HG03457 (cell line): ENCODE data around the gene CFAP100.

ENCODE experiments used
- ATAC-seq: cut with Tn5 transposase; IDR thresholded peaks from one replicate; pipeline ENCODE4 v1.9.1; 2021; ENCODE audit warnings: moderate number of reproducible peaks; ENCODE audit not compliant: unreplicated experiment

CFAP100 gene

GRCh38 chr3:126373682-126374601 lies 20.8 kb upstream of the CFAP100 start:
- ATAC-seq, result no peak

DNA sequence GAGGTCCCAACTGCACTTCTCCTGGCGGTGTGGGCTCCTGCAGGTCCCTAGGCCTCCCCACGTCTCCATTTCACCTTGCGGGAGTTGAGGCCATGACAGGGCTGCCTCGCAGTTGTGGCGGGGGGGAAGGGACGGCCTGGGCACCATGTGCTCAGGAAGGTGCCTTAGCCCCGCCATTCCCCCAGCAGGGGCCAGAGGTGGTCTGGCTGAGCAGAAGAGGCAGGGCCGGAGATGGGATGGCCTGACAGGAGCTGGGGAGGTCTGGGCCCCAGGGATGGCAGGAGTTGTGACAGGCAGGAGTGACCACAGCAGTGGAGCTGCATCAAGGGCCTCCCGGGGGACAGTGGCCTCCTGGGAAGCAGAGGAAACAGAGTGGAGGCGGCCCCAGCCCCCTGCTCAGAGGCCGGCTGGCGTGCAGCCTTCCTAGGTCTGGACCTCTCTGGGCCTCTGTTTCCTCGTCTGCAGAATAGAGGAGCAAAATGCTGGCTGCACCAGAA lies 18.8 kb upstream of the CFAP100 start:
- no peak for ATAC-seq

DNA sequence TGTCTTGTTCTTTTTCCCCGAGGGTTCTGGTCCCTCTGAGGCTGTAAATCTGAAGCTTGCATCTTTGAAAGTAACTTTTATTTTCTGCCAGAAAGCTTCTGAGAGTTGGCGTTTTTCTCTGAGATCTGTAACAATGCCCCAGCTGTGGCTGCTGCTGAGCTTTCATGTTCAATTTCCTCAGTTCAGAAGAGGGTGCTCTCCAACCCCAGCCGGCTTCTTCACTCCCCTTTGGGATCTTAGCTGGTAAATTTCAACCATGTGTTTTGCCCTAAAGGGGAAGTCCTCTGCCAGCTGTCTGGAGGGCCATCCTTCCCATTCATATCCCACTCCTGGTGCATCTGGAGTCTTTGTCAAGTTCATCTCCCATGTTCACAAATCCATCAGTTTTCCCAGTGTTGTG lies 18.3 kb upstream of the CFAP100 start:
- no peak for ATAC-seq

- ATAC-seq, result no peak
Measured at GRCh38 chr3:126377211-126377610, 17.5 kb upstream of the CFAP100 start.

GRCh38 chr3:126378341-126378751 lies 16.4 kb upstream of the CFAP100 start:
- ATAC-seq, result no peak

- ATAC-seq, result no peak
Measured at GRCh38 chr3:126380011-126380768, 14.5 kb upstream of the CFAP100 start.

DNA sequence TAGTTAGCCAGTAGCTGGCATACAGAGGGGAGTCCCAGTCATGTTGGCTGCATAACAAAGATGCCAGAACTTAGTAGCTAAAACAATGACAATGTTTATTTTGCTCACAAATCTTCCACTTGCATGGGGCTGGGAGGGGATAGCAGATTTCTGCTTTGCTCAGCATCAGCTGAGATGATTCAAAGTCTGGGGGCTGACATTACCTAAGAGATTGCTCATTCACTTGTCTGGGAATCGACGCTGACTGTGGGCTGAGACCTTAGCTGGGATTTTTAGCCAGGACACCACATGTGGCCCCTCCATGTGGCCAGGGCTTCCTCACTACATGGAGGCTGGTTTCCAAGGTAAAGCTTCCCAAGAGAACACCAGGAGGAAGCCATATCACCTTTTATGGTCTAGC lies 12.7 kb upstream of the CFAP100 start:
- ATAC-seq, result no peak

DNA sequence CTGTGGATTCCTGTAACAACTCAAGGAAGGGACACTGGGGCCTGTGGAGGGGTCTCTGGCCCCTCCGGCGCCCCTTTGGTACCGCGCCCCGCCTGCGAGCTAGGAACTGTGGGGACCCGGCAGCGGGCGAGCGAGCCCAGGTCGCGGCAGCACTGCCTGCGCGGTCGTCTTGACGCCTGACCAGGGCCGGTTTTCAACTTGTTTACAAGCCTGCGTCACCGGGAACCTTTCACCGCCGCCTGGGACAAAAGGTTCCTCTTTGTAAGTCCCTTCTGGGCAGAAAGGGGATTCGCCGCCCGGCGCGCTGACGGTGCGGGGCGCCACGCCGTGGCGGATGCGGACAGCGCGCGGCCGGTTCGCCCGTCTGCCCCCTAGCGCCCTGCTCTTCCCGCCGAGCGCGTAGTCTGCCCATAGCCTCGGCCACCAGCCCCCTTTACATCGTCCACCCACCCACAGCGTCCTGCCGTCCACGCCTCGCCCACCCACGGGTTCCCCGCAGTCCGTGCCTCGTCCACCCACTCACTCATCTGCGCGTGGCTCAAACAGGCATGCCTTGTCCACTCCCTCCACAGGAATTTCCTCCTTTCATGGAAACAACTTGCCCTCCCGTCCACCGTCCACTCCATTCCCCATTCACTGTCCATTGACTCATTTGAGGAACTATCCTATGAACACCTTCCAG lies 5.5 kb upstream of the CFAP100 start:
- ATAC-seq, result peak; percentile 66

DNA sequence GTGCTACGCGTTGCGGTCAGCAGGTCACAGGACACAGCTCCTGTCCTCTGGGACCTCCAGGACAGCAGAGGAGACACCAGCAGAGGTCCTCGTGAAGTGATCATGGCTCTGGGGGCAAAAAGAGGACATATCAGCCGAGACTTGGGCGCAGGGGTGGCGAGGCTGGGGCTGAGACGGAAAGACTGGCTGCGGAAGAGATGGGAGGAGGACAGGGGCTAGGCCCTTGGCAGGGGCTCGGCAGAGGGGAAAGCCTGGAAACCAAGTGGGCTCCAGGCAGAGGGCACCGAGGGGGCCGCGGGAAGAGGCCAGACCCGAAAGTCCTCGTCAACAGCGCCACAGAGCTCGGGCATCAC lies 4.9 kb upstream of the CFAP100 start:
- ATAC-seq, result no peak

GRCh38 chr3:126390201-126390600 lies 4.5 kb upstream of the CFAP100 start:
- ATAC-seq, result no peak

DNA sequence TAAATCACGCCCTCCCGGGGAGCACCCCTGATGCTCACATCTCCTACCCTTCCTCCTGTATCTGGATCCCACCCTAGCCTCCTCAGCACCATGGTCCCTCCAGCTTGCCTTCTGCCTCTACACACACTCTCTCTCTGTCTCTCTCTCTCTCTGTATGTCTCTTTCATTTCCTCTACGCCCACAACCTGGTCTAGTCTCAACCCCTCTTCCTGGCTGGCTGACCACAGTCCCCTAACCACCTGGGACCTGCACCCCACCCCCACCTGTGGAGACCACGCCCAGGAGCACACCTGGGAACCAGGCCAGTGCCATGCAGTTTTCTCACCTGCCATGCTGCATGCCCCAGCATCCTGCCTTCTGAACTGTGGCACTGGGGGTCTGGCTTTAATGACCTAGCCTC lies 4.0 kb upstream of the CFAP100 start:
- no peak for ATAC-seq

DNA sequence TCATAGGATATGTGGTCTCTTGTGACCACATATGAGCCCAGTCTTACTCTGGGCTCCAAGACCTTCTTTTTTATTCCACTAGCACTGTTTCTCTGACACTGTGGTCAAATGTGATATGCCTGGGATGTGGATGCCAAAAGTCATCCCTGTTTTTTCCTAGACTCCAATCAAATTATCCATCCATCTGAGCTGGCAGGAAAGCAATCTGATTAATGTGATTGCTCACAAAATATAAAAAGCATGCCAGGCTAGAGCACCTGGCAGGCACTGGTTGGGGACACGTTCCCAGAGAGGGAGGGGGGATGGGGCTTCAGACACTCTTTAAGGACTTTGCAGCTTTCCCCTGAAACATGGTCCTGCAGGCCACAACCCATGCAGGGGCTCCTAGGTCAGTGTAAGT lies 3.1 kb upstream of the CFAP100 start:
- ATAC-seq, result no peak

DNA sequence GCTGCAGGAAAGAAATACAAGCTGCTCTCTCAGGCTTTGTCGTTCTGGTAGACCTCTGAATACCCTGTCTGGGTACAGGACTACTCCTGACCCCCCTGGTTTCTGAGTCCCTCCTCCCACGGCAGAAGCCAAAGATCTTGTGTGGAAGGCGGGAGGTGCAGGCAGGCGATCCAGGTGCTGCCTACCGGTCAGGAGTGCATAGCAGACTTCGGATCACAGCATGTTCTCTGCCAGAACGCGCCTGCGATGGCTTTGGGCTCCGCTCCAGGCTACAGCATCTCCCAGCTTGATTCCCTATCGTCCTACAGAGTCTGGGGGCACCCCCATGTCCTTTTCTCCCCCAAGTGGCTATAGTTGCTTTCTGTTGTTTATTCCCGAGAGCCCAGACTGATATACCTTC lies 2.5 kb upstream of the CFAP100 start:
- ATAC-seq, result no peak

- ATAC-seq, result no peak
Measured at GRCh38 chr3:126393563-126393962, 1.1 kb upstream of the CFAP100 start.

GRCh38 chr3:126394977-126395321 lies 240 bp downstream of the CFAP100 start:
- no peak for ATAC-seq

DNA sequence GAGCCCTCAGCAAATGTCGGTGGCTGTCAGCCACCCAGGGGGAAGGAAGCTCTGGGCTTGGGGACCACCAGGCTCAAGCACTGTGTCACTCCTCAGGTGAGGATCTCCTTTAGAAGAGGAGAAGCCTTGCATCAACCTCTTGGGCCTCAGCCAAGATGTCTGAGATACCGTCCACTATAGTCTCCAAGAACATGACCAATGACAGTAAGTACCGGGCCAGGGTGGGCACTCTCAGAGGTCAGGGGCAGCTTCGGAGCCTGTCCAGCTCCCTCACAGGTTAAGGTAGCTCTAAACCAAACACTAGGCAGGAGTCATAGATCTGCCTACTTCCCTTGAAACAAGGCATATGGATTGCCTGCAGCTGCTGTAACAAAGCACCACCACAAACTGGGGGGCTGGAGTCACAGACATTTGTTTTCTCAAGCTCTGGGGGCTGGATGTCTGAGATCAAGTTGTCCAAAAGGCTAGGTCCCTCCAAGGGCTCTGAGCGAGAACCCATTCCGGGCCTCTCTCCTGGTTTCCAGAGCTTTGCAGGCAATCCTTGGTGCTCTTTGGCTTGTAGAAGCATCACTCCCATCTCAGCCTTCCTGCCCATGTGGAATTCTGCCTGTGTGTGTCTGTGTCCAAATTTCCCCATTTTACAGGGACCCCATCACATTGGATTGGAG lies 1.3 kb downstream of the CFAP100 start:
- ATAC-seq, result no peak

DNA sequence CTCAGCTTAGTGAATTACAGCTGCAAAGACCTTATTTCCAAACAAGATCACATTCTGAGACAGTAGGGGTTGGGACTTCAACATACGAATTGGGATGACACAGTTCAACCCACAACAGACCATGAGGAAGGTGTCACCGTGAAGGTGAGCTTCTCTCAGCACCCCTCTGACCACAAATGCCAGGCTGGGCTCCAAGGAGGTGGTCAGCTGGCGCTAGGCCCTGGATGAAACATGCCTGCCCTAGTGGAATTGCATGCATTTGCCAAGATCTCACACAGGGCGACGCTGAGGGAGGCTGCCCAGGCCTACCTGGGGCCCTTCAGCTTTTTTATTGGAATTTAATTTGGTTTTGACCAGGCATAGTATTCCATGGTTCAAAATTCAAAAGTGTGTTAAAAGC lies 1.8 kb downstream of the CFAP100 start:
- no peak for ATAC-seq

DNA sequence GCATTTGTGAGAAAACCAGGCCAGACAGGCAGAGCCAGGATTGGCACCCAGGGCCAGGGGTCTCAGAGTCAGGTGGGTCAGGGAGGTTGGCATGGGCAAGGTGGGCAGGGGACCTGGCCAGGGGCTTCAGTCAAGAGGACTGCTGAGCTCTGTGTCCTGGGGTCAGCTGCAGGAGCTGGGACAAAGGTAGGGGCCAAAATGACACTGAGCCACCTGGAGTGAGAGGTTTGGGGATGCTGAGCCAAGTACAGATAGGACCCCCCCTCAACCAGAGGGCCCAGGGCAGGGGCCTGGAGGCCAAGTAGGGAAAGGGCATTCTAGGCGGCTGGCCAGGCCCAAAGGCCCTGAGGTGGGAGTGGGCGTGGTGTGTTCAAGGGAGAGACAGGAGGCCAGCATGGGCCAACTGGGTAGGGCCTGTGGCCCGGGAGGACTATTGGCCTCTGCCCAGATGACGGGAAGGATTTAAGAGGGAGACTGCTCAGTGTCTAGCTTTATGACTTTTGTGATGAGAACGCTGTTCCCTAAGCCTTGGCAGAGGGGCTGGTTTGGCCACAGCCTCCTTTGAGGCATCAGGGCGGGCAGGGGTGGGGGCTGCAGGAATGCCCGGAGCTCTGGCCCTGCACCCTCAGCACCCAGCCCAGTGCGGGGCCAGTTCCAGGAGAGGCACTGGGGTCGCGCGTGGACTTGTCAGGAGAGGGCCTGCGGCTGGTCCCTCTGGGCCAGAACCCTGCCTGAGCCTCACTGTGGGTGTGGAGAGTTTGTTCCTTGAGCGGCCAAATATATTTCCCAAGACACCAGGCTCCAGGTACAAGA lies 3.1 kb downstream of the CFAP100 start:
- ATAC-seq, result no peak

DNA sequence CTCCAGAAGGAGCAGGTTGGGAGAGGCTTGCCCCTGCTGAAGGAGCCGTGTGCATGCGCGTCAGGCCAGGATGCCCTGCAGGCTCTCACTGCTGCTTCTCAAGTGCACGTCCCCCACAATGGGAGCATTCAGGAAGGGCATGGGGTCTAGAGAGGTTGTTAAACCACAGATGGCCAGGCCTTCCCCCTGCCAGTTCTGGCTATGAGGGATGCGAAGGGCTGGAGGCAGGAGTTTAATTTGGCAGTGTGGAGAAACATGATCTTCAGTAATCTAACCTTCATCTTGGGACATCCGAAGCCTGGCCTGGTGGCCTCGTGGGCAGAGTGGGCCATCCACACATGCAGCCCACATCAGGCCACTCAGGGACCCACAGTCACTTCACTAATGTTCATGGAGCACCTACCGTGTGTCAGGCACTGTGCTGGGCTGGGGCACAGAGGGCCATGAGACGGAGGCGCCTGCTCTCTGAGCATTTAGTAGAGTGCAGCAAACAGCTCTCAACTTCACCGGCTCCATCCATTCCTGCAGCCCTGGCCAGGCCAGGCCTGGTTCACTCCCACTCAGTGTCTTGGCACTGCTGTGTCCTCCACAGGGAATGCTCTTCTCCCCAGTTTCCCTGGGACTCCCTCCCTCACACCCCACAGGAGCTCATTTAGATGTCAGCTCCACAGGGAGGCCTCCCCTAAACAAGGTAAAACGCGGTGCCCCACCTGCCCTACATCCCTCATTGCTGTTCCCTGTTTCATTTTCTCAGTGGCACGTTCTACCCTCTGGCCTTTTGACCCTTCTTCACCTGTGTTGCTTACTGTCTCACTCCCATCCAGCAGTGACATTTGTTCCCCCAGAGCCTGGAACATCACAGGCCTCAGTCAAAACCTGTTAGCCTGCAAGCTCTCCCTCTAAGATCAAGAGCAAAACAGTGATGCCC lies 4.0 kb downstream of the CFAP100 start:
- ATAC-seq, result no peak
